Smooth muscle cell (in vitro differentiated cells): Measurements from ENCODE around the gene FCN2. TPM values are rescaled to one million over a fixed set of nuclear protein-coding genes. Genes with fewer than 3 reads are reported as not detected.
"Not testable (repeated sequence)": the region's sequence is repeated elsewhere in the genome, so short reads cannot be mapped to it uniquely, and the experiment has no call there.

ENCODE experiments used
- DNase-seq: peaks from one replicate; lab custom pipeline; 2025; ENCODE audit not compliant: unreplicated experiment; lab: John Stamatoyannopoulos, UW
- H2AFZ ChIP-seq: fragments of 200-600 bp; sonication (generic); 2 replicates; pipeline ENCODE4 v1.6.0; 2016; ENCODE audit warnings: antibody characterized with exemption, low read depth, mild to moderate bottlenecking
- H3F3A ChIP-seq: fragments of 200-600 bp; sonication (generic); 2 replicates; pipeline ENCODE4 v1.6.0; 2017; ENCODE audit warnings: antibody characterized with exemption, low read depth
- H3K27ac ChIP-seq: fragments of 200-600 bp; sonication (generic); 2 replicates; pipeline ENCODE4 v1.5.1; 2016; ENCODE audit warnings: low read depth, mild to moderate bottlenecking
- H3K27me3 ChIP-seq: fragments of 200-600 bp; sonication (generic); 2 replicates; pipeline ENCODE4 v1.6.1; 2016; ENCODE audit warnings: low read depth, mild to moderate bottlenecking
- H3K36me3 ChIP-seq: fragments of 200-600 bp; sonication (generic); 2 replicates; pipeline ENCODE4 v1.5.1; 2016; ENCODE audit warnings: low read depth
- H3K4me1 ChIP-seq: fragments of 200-600 bp; sonication (generic); 2 replicates; pipeline ENCODE4 v1.5.1; 2016; ENCODE audit warnings: low read depth
- H3K4me2 ChIP-seq: fragments of 200-600 bp; sonication (generic); 2 replicates; pipeline ENCODE4 v1.6.0; 2016; ENCODE audit warnings: mild to moderate bottlenecking
- H3K4me3 ChIP-seq: fragments of 200-600 bp; sonication (generic); 2 replicates; pipeline ENCODE4 v1.5.1; 2016; ENCODE audit warnings: mild to moderate bottlenecking
- H3K79me2 ChIP-seq: fragments of 200-600 bp; sonication (generic); 2 replicates; pipeline ENCODE4 v1.6.0; 2016; ENCODE audit warnings: low read depth, mild to moderate bottlenecking
- H3K9ac ChIP-seq: fragments of 200-600 bp; sonication (generic); 2 replicates; pipeline ENCODE4 v1.6.0; 2016; ENCODE audit warnings: low read depth
- H3K9me3 ChIP-seq: fragments of 200-600 bp; sonication (generic); replicated peaks from 2 replicates; pipeline ENCODE4 v1.5.1; 2016; ENCODE audit warnings: low read depth
- H4K20me1 ChIP-seq: fragments of 200-600 bp; sonication (generic); 2 replicates; pipeline ENCODE4 v1.6.0; 2016; ENCODE audit warnings: low read depth
- CTCF ChIP-seq: fragments of 200-600 bp; sonication (generic); IDR thresholded peaks from 2 replicates; pipeline ENCODE4 v1.5.1; 2017; ENCODE audit warnings: borderline replicate concordance, mild to moderate bottlenecking, antibody characterized with exemption; ENCODE audit not compliant: insufficient read depth, poor library complexity, severe bottlenecking
- WGBS: methylation state at CpG from one replicate; pipeline ENCODE4 v1.1.7; 2016; ENCODE audit warnings: low lambda C conversion rate; 5-methylcytosine and 5-hydroxymethylcytosine counted together
- polyA plus RNA-seq: library from polyadenylated mRNA; unstranded; fragments of >200 nt; fragmentation: Nextera tagmentation; extraction: Ambion mirVana; gene quantifications from 2 replicates; pipeline ENCODE4 v1.2.1, GENCODE V29; 2016
- total RNA-seq: library from RNA; depleted of rRNA; stranded (reverse); fragments of >200 nt; gene quantifications from 2 replicates; pipeline ENCODE4 v1.2.3, GENCODE V29; 2014

Gene FCN2
- total and polyA plus RNA-seq, 2 experiments from 2014 or later = not detected

GRCh38 chr9:134853893-134854292 lies 26.7 kb upstream of the FCN2 start:
- H3K36me3 ChIP-seq = no peaks in the 10 kb centered on the region
- no peaks in the 10 kb centered on the region for H3K79me2 ChIP-seq

DNA sequence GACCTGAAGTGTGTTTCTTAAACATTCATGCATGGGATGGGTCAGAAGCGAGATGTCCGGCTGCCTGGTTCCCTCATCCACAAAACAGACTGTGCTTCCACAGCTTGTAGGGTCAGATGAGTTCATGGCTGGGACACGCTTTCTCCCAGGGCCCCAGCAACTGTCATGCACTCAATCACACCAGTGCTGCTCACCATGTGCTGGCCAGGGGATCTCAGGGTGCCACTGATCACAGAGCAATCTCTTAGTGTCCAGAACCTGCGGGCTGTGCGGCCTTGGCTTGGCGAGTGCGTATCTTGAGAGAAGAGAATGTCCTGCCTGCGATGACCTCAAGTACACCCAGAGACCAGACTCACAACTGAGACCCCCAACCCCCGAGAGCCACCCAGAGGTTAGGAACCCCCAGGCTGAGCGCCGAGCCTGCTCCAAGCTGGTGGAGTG lies 26.0 kb upstream of the FCN2 start:
- Histone ChIP-seq H3K79me2 (no peaks in the 10 kb centered on the region), H3K36me3 (no peaks in the 10 kb centered on the region), H2AFZ (no peak overlapping the region), H3K9ac (no peak overlapping the region), H3K4me2 (no peak overlapping the region), H3K4me3 (no peak overlapping the region), H3K4me1 (no peaks in the 10 kb centered on the region), H3K27me3 (no peaks in the 10 kb centered on the region), H3K27ac (no peak overlapping the region), H3F3A (peaks cover 60% of the 10 kb centered on the region), H4K20me1 (peaks cover 44% of the 10 kb centered on the region), H3K9me3 (no peaks in the 10 kb centered on the region)
- no peak for DNase-seq
- no peak for TF ChIP-seq CTCF
- 95% methylated on average over 11 of the region's 11 CpGs for WGBS

More at GRCh38 chr9:134853893-134854292, 26.7 kb upstream of the FCN2 start:
- Histone ChIP-seq H3K27ac (no peak overlapping the region), H4K20me1 (peaks cover 44% of the 10 kb centered on the region), H3K9ac (no peak overlapping the region), H3F3A (peaks cover 58% of the 10 kb centered on the region), H3K4me2 (no peak overlapping the region), H2AFZ (no peak overlapping the region), H3K4me3 (no peak overlapping the region), H3K9me3 (no peaks in the 10 kb centered on the region), H3K27me3 (no peaks in the 10 kb centered on the region), H3K4me1 (no peaks in the 10 kb centered on the region)
- no peak for TF ChIP-seq CTCF
- no peak for DNase-seq
- 92% methylated on average over 6 of the region's 6 CpGs for WGBS

GRCh38 chr9:134855231-134855899 lies 25.2 kb upstream of the FCN2 start:
- WGBS = 95% methylated on average over 18 of the region's 18 CpGs
- H3K79me2 ChIP-seq = no peaks in the 10 kb centered on the region
- H3K4me1 ChIP-seq = no peaks in the 10 kb centered on the region
- no peak overlapping the region for H2AFZ ChIP-seq
- no peak for DNase-seq
- no peaks in the 10 kb centered on the region for H3K9me3 ChIP-seq
- peaks cover 41% of the 10 kb centered on the region for H4K20me1 ChIP-seq
- peaks cover 65% of the 10 kb centered on the region for H3F3A ChIP-seq
- no peak overlapping the region for H3K9ac ChIP-seq
- no peaks in the 10 kb centered on the region for H3K27me3 ChIP-seq
- TF ChIP-seq CTCF = no peak
- no peaks in the 10 kb centered on the region for H3K36me3 ChIP-seq
- no peak overlapping the region for H3K4me3 ChIP-seq
- H3K4me2 ChIP-seq = no peak overlapping the region
- H3K27ac ChIP-seq = no peak overlapping the region

- no peak for TF ChIP-seq CTCF
- Histone ChIP-seq H3K4me2 (no peak overlapping the region), H3K27ac (no peak overlapping the region), H3K9ac (no peak overlapping the region), H3K36me3 (no peaks in the 10 kb centered on the region), H4K20me1 (peaks cover 36% of the 10 kb centered on the region), H3K79me2 (no peaks in the 10 kb centered on the region), H3F3A (peaks cover 65% of the 10 kb centered on the region), H3K4me1 (no peaks in the 10 kb centered on the region), H2AFZ (no peak overlapping the region), H3K27me3 (no peaks in the 10 kb centered on the region), H3K4me3 (no peak overlapping the region), H3K9me3 (no peaks in the 10 kb centered on the region)
- DNase-seq = no peak
- WGBS = 95% methylated on average over 9 of the region's 9 CpGs
Measured at GRCh38 chr9:134855900-134856377, 24.7 kb upstream of the FCN2 start.

DNA sequence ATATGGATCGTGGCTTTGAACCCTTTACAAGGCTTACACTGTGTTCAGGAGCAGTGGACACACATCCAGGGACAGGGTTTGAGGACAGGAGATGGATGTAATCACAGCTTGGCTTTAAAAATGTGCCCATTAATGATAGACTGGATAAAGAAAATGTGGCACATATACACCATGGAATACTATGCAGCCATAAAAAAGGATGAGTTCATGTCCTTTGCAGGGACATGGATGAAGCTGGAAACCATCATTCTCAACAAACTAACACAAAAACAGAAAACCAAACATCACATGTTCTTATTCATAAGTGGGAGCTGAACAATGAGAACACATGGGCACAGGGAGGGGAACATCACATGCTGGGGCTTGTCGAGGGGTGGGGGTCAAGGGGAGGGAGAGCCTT lies 23.2 kb upstream of the FCN2 start:
- not testable (repeated sequence) for H3K4me1 ChIP-seq, H2AFZ ChIP-seq, H3K9ac ChIP-seq, H3K27ac ChIP-seq, H3K4me2 ChIP-seq, H3K27me3 ChIP-seq, H3K9me3 ChIP-seq, H3K4me3 ChIP-seq, H3K36me3 ChIP-seq, H3K79me2 ChIP-seq, DNase-seq
- H4K20me1 ChIP-seq = peaks cover 21% of the 10 kb centered on the region
- H3F3A ChIP-seq = peaks cover 52% of the 10 kb centered on the region
- WGBS = 93% methylated on average over 2 of the region's 2 CpGs
